ENCODE data around the gene PGLYRP4. TPM values are rescaled to one million over a fixed set of nuclear protein-coding genes. Genes with fewer than 3 reads are reported as not detected.

PGLYRP4 gene
- total RNA-seq, 2 donors from 2014 or later, result not detected

- no peak overlapping the region for H3K4me3 ChIP-seq
- H3K27ac ChIP-seq, result no peak overlapping the region
- DNase-seq (ENCODE audit: low spot score), result peak; percentile 1
- no peak for TF ChIP-seq POLR2AphosphoS5 (IDR thresholded peaks at IDR 0.05)
- TF ChIP-seq CTCF (IDR thresholded peaks at IDR 0.05), result no peak
- no peak for TF ChIP-seq POLR2A (IDR thresholded peaks at IDR 0.05)
- 53% methylated on average over 3 of the region's 3 CpGs for WGBS
- no peaks in the 10 kb centered on the region for H3K9me3 ChIP-seq
- H3K36me3 ChIP-seq, result no peaks in the 10 kb centered on the region
- no peaks in the 10 kb centered on the region for H3K27me3 ChIP-seq (replicated peaks; ENCODE audit: insufficient read depth)
- H3K4me1 ChIP-seq (replicated peaks), result no peaks in the 10 kb centered on the region
- intact Hi-C loops (cut with DNase I), result no loop called here
Measured at GRCh38 chr1:153344718-153345025, 4.0 kb downstream of the PGLYRP4 start.

GRCh38 chr1:153343811-153344717 is 4.6 kb downstream of the PGLYRP4 start:
- peak; percentile 2 for DNase-seq (ENCODE audit: low spot score)

GRCh38 chr1:153343040-153343681 is 5.5 kb downstream of the PGLYRP4 start:
- H3K4me1 ChIP-seq (replicated peaks), result no peaks in the 10 kb centered on the region
- TF ChIP-seq POLR2AphosphoS5 (IDR thresholded peaks at IDR 0.05) (no peak), CTCF (IDR thresholded peaks at IDR 0.05) (no peak), POLR2A (IDR thresholded peaks at IDR 0.05) (no peak)
- H3K27me3 ChIP-seq (replicated peaks; ENCODE audit: insufficient read depth), result no peaks in the 10 kb centered on the region
- H3K36me3 ChIP-seq, result no peaks in the 10 kb centered on the region
- H3K9me3 ChIP-seq, result no peaks in the 10 kb centered on the region
- DNase-seq (ENCODE audit: low spot score), result no peak
- intact Hi-C loops (cut with DNase I), result no loop called here
- no peak overlapping the region for H3K4me3 ChIP-seq
- 29% methylated on average over 5 of the region's 5 CpGs for WGBS
- no peak overlapping the region for H3K27ac ChIP-seq

More at GRCh38 chr1:153343811-153344717, 4.6 kb downstream of the PGLYRP4 start:
- Histone ChIP-seq H3K27me3 (replicated peaks; ENCODE audit: insufficient read depth) (no peaks in the 10 kb centered on the region), H3K4me3 (no peak overlapping the region), H3K9me3 (no peaks in the 10 kb centered on the region), H3K27ac (no peak overlapping the region), H3K36me3 (no peaks in the 10 kb centered on the region), H3K4me1 (replicated peaks) (no peaks in the 10 kb centered on the region)
- intact Hi-C loops (cut with DNase I), result no loop called here
- WGBS, result 41% methylated on average over 9 of the region's 9 CpGs
- no peak for TF ChIP-seq CTCF (IDR thresholded peaks at IDR 0.05)
- TF ChIP-seq POLR2A (IDR thresholded peaks at IDR 0.05), result no peak
- TF ChIP-seq POLR2AphosphoS5 (IDR thresholded peaks at IDR 0.05), result no peak

- H3K9me3 ChIP-seq, result no peaks in the 10 kb centered on the region
- H3K4me3 ChIP-seq, result no peak overlapping the region
- no peak for TF ChIP-seq POLR2A (IDR thresholded peaks at IDR 0.05)
- TF ChIP-seq POLR2AphosphoS5 (IDR thresholded peaks at IDR 0.05), result no peak
- TF ChIP-seq CTCF (IDR thresholded peaks at IDR 0.05), result no peak
- WGBS, result 83% methylated on average over 3 of the region's 3 CpGs
- DNase-seq (ENCODE audit: low spot score), result no peak
- no peaks in the 10 kb centered on the region for H3K36me3 ChIP-seq
- H3K4me1 ChIP-seq (replicated peaks), result no peaks in the 10 kb centered on the region
- intact Hi-C loops (cut with DNase I), result no loop called here
- H3K27me3 ChIP-seq (replicated peaks; ENCODE audit: insufficient read depth), result no peaks in the 10 kb centered on the region
- no peak overlapping the region for H3K27ac ChIP-seq
Measured at GRCh38 chr1:153342178-153342577, 6.5 kb downstream of the PGLYRP4 start.

All from prostate gland (tissue), 2 donors.